Stimulated activated CD4-positive, alpha-beta T cell treated with anti-CD3 and anti-CD28 coated beads, TNF-alpha, amount 100 ng/mL, for 24 hours (primary cell): ENCODE measurements around the gene ITPR3.

Experiments
- DNase-seq, 3 experiments: peaks; one replicate each; pipeline ENCODE4 v3.0.0-alpha.2; 2020; ENCODE audit warnings: low read depth in 3 of 3

The ITPR3 gene

DNA sequence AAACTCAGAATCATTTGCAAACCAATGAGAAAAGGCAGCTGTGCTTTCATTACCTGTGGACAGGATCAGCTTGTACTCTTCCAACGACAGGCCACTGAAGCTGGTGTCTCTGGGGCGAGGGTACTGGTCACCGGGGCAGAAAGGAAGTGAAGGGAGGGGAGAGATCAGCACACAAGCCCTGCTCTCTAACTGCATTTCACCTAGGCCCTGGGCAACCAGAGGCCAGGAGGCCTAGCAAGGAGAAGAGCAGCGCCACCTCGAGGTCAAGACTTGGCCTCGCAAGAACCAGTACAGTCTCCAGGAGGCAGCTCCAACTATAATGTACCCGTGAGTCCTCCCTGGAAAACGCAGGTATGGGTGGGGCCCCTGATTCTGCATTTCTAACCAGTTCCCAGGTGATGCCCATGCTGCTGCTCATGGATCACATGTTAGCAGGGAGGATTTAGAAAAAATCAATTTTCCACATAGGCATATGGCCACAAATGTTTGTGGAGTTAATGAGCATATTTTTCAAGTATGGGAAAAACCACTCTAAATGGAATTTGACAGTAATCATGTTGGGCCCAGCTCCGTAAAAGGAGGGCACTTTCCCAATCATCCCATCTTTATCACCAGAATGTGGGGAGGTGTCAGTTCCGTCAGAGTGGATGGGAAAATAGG is 79.4 kb downstream of the ITPR3 start:
- peak in 2 of 3 experiments; percentile 57 to 72 for DNase-seq

GRCh38 chr6:33702345-33702977 is 81.3 kb downstream of the ITPR3 start:
- no peak for DNase-seq

DNA sequence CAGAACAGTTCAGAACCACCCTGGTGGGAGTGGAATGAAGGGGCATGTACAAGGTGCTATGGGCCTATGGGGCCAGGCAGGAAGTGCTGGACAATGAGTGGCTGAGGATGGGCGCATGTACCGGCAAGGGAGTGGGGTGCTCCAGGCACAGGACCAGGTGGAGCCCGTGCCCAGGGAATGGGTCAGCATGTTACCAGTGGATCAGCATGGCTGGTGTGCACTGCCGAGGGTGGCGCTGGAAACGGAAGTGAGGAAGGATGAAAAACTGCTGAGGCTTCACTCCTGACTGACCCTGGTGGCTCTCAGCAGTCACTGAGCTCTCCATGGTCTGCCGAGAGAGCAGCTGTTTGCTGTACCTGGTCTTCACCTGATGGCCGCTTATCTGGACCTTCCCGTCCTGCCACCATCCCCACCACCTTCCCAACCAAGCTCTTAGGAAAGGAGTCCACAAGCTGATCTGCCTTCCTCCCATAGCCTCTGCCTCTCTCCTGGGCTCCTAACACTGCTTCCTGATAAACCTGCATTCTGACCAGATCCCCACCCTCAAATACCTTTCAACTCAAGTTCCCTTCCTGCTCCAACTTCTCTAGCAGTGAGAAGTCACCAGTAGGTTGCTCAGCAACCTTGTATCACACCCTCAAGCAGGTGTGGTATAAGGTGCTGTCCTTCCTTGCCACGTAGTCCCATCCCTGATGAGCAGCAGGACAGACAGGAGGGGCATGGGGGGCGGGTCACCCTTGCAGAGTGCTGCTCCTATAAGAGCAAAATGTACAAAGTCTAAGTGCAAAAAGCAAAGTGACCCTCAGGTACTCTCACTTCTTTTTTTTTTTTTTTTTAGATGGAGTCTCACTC is 83.3 kb downstream of the ITPR3 start:
- no peak for DNase-seq

DNA sequence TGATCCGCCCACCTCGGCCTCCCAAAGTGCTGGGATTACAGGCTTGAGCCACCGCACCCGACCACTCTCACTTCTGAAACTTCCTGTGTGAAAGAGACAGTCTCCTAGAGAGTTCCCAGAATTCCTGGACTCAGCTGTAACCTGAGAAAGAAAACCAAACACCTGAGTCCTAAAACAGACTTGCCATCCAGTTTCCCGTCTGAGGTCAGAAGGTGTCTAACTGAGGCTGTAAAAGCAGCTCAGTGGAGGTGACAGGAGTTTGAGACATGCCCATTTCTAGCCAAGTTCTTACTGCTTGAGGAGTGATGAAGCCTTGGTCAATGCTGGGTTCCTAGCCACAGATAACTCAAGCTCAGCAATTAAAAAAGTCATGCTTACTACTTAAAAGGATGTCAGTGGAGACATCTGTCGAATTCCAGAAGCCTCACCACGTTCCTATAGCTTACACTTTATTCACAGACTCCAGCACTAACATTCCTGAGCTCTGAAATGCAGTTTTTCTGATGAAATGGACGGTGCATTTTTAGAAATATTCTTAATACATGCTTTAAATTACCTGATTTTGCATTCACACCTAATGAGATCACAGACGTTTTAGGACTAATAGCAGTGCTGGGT is 84.3 kb downstream of the ITPR3 start:
- no peak for DNase-seq

- DNase-seq = no peak
These were observed 85.0 kb downstream of the ITPR3 start for GRCh38 chr6:33705955-33706725.

DNA sequence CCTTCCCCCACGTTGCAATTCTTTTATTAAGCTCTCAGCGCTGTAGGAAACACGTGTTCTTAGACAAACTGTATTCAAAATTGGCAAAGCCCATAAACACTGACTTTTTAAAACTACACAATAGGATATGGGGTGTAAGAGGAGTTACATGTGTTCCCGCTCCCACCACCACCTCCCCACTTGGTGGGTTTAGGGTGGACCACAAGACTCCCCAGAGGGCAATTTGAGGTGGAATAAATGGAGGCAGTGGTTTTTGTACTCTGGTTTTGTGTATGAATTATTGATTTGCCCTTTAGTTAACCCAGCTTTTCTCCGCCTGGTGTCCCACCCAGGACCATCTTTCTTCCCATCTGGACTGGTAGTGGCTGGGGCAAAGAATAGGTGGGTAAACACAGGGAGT is 86.6 kb downstream of the ITPR3 start:
- DNase-seq = no peak

DNA sequence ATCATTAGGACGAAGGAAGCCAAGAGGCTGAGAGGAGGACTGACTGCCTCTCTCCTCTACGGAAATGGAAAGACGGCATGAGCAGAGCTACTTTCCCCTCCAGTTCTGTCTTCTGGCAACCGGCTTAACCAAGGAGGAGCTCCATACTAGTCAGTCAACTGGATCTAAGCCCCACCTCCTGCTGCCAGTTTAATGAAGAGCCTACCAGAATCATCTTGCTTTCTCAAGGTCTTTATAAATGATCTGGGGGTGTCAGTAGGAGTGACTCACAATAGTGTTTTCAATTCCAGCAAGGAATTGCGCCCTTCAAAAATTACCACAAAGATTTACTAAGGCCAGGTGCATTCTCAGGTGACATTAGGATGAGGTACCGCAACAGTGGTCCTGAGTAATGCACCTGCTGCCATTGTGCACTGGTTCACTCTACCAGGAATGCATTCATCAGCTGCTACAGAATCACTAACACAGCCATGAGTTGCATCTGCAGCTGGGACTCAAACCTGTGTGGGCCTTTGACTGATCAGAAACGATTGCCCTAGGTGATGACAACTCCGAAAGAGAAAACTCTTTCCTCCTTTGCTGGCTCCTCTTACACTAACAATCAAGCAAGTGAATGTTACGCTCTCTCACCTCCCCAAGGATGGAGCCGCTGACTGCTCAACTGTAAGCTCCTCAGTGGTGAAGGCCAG is 87.5 kb downstream of the ITPR3 start:
- no peak for DNase-seq

GRCh38 chr6:33709605-33710295 is 88.6 kb downstream of the ITPR3 start:
- no peak for DNase-seq

- DNase-seq = no peak
These were observed 89.4 kb downstream of the ITPR3 start for GRCh38 chr6:33710296-33711121.

DNA sequence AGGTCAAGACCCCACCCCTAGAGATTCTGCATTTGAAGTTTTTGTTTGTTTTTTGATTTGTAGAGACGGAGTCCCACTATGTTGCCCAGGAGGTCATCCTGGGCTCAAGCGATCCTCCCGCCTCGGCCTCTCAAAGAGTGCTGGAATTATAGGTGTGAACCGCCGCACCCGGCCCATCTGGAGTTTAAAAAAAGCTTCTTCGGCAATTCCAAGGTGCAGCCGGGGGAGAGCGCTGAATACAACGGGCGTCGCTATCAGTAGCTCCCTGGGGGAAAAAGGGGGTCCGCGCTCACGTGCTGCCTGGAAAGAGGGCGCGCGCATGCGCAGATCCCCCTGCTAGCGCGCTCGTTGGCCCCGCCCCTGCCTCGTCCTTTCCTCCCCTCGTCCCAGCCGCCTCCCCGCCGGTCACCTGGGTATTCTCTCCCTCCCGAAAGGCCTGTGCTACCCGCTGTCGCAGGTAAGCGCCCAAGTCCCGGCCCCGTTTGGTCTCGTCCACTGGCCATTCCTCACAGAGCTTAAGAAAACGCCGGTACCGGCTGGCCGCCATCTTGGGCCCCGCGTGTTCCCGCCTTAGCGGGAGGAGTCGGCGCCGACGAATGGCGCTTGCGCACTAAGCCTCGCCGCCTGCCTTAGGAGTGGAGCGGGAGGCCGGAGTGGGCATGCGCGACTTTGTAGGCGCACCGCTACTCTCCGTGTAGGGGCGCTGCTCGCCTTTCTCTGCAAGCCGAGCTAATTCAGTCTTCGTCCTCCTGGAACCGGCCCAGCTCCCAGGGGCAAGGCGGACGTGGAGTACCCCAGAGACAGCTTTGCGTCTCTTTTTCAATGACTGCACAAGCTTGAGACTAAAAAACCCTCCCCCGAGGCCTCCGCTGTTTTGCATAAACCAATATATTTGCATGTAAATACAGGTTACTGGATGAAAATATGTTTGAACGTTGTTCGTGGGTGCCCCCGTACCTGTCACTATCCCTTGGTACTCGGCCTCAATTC is 90.3 kb downstream of the ITPR3 start, which contains the start of gene UQCC2:
TSS of gene UQCC2 (minus strand) at position 561 of the 990 bp plus-strand sequence. CDS start at position 547, 14 bp downstream.
- peak; percentile 94 to 96 (median 94) for DNase-seq

DNA sequence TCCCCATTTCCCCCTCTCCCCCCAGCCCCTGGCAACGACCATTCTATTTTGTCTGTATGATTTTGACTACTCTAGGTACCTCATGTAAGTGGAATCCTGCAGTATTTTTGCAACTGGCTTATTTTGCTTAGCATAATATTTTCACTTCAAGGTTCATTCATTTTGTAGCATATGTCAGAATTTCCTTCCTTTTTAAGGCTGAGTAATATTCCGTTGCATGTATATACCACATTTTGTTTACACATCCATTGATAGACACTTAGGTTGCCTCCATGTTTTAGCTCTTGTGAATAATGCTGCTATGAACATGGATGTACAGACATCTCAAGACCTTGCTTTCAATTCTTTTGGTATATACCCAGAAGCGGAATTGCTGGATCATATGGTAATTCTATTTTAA is 91.8 kb downstream of the ITPR3 start:
- no peak for DNase-seq

DNA sequence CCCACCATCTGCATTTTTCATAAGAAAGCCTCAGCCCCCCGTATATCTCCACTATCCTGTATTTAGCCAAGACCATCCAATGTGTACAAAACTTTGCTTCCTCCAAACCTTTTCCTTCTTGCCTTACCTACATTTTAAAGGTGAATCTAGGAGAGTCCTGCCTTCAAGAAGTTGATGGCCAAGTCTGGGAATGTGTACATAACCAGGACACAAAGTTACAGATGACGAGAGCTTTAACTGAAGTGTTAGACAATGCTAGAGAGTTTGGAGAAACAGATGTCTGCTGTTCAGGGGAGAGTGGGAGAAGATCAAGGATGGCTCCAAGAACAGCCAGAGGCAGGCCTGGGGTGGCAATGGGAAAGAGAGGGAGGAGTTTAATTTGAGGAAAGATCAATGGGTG is 92.7 kb downstream of the ITPR3 start:
- no peak for DNase-seq

- no peak for DNase-seq
These were observed 93.4 kb downstream of the ITPR3 start for GRCh38 chr6:33714385-33715040.

GRCh38 chr6:33716379-33716778 is 95.3 kb downstream of the ITPR3 start:
- DNase-seq = no peak

- DNase-seq = no peak
These were observed 95.9 kb downstream of the ITPR3 start for GRCh38 chr6:33716890-33717632.

GRCh38 chr6:33717934-33718455 is 96.9 kb downstream of the ITPR3 start:
- DNase-seq = no peak

- DNase-seq = no peak
These were observed 97.6 kb downstream of the ITPR3 start for GRCh38 chr6:33718713-33719112.
